HEK293 (cell line): ENCODE results near the gene PCDH9.

Experiments used
- KLF10 ChIP-seq: fragments of 450-650 bp; IDR thresholded peaks from 2 replicates; pipeline ENCODE4 v1.5.1; 2018; ENCODE audit warnings: missing biosample characterization, mild to moderate bottlenecking, missing genetic modification characterization
- ZNF114 ChIP-seq: fragments of 450-650 bp; formaldehyde crosslinking; IDR thresholded peaks from 2 replicates; pipeline ENCODE4 v1.5.0; 2017; ENCODE audit warnings: missing biosample characterization, missing genetic modification characterization
- ZNF16 ChIP-seq: fragments of 450-650 bp; formaldehyde crosslinking; IDR thresholded peaks from 2 replicates; pipeline ENCODE4 v1.5.1; 2016; ENCODE audit warnings: low read depth, missing biosample characterization, missing genetic modification characterization
- ZNF670 ChIP-seq: fragments of 450-650 bp; formaldehyde crosslinking; IDR thresholded peaks from 2 replicates; pipeline ENCODE4 v1.5.1; 2016; ENCODE audit warnings: missing biosample characterization, missing genetic modification characterization, low read depth
- TF ChIP-seq, protein P1 (sequence below): fragments of 450-650 bp; formaldehyde crosslinking; IDR thresholded peaks from 2 replicates; pipeline ENCODE4 v1.5.1; 2016; ENCODE audit warnings: missing biosample characterization, missing genetic modification characterization

DNA sequence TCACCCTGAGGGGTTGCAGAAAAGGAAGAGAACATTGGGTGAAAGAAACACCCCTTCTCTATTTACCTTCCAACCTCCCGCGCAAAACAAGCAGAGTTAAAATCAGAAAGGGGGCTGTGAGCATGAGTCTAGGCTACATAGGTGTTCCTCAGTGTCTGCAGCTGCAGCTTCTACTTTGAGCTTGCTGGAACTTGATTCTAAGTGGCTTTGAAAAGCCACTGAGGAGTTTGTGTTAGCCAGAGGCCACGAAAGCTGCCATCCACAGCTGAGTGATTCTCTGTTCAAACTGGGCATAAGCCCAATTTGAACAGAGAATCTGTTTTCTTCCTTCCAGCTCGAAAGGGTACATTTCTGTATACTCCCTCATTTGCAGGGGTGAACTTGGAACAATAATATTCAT lies 343.9 kb downstream of the PCDH9 start:
- TF ChIP-seq, protein P1, sequence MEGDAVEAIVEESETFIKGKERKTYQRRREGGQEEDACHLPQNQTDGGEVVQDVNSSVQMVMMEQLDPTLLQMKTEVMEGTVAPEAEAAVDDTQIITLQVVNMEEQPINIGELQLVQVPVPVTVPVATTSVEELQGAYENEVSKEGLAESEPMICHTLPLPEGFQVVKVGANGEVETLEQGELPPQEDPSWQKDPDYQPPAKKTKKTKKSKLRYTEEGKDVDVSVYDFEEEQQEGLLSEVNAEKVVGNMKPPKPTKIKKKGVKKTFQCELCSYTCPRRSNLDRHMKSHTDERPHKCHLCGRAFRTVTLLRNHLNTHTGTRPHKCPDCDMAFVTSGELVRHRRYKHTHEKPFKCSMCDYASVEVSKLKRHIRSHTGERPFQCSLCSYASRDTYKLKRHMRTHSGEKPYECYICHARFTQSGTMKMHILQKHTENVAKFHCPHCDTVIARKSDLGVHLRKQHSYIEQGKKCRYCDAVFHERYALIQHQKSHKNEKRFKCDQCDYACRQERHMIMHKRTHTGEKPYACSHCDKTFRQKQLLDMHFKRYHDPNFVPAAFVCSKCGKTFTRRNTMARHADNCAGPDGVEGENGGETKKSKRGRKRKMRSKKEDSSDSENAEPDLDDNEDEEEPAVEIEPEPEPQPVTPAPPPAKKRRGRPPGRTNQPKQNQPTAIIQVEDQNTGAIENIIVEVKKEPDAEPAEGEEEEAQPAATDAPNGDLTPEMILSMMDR (tag by site-specific recombination), result no peak
- TF ChIP-seq ZNF670 (tag by site-specific recombination), result no peak
- TF ChIP-seq KLF10 (tag by site-specific recombination), result no peak
- TF ChIP-seq ZNF114 (tag by site-specific recombination), result no peak
- TF ChIP-seq ZNF16 (tag by site-specific recombination), result no peak
